ENCODE data around the gene ATF6B.

GRCh38 chr6:32109765-32110160 lies 18.3 kb downstream of the ATF6B start:
- TF ChIP-seq CTCF (IDR thresholded peaks at IDR 0.05) (no peak), POLR2A (IDR thresholded peaks at IDR 0.05) (no peak)

Data from gastroesophageal sphincter (tissue), 3 donors.